HG03469 (cell line): ENCODE measurements around the gene AKR1E2.
A peak's percentile ranks its signal among the peaks of the same experiment; 100 is the strongest.

Experiments
- ATAC-seq: cut with Tn5 transposase; IDR thresholded peaks from one replicate; pipeline ENCODE4 v1.9.1; 2021; ENCODE audit warnings: mild to moderate bottlenecking, moderate library complexity, moderate number of reproducible peaks; ENCODE audit not compliant: unreplicated experiment

AKR1E2 gene

DNA sequence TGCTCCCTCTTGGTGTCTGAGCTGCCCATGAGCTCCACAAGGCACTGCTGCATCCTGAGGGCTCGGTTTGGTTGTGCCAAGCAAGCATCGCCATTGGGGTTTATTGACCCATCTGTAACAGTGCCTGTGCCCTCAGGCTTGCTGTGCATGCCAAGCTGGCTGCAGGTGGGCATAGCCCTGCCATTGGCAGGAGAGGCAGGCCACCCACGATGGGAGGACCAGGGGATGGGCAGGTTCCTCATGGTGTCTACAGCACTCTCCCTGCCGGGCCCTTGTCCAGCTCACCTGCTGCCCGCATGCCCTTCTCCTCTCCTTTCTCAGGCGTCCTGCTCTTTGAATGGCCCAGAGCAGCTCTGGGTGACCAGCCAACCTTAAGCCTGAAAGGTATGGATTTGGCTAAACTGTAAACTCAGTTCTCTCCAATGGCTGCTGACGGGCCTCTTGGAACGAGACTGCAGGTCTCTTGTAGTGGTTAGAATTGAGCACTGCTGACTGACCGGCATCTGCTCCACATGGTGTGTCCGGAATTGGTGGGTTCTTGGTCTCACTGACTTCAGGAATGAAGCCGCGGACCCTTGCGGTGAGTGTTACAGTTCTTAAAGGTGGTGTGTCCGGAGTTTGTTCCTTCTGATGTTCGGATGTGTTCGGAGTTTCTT, 17.6 kb downstream of the AKR1E2 start:
- no peak for ATAC-seq

DNA sequence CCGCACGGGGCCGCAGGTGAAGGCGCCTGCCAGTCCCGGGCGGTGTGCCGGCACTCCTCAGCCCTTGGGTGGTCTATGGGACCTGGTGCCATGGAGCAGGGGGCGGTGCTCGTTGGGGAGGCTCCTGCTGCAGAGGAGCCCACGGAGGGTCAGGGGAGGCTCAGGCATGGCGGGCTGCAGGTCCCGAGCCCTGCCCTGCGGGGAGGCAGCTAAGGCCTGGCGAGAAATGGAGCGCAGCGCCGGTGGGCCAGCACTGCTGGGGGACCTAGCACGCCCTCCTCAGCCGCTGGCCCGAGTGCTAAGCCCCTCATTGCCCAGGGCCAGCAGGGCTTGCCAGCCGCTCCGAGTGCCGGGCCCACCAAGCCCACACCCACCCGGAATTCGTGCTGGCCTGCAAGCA, 18.9 kb downstream of the AKR1E2 start:
- ATAC-seq = no peak

DNA sequence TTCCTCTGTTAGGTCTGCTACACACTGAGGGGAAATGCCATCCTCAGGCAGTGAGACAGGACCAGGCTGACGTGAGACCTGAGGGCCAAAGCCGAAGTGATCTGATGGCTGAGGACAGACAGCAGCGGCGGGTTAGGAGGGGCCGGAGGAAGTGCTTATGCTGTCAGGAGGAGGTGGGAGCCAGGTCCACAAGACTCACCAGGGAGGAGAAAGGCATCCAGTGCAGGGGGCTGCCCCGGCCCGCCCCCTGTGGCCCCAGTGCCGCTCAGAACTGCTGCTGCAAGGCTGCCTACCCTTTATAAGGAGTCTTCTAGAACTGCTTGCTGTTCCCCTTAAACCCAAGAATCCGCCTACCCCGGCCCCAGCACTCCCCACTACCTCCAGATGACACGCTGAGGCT, 19.8 kb downstream of the AKR1E2 start:
- no peak for ATAC-seq

DNA sequence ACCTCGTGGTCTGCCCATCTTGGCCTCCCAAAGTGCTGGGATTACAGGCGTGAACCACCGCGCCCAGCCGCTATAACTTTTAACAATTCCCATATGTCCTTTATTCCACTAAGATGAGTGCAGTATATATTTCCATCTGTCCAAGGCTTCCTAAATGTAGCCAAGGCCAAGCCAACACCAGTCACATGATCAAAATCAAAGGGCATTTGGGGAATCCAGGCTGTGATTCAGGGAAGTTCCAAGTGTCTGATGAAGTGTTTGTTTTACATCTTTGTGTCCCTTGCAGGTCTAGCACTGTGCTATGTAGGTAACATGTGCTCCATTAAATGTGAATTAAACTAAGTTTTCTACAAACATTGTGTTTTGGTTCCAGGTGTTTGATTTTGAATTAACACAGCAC, 20.8 kb downstream of the AKR1E2 start:
- no peak for ATAC-seq

DNA sequence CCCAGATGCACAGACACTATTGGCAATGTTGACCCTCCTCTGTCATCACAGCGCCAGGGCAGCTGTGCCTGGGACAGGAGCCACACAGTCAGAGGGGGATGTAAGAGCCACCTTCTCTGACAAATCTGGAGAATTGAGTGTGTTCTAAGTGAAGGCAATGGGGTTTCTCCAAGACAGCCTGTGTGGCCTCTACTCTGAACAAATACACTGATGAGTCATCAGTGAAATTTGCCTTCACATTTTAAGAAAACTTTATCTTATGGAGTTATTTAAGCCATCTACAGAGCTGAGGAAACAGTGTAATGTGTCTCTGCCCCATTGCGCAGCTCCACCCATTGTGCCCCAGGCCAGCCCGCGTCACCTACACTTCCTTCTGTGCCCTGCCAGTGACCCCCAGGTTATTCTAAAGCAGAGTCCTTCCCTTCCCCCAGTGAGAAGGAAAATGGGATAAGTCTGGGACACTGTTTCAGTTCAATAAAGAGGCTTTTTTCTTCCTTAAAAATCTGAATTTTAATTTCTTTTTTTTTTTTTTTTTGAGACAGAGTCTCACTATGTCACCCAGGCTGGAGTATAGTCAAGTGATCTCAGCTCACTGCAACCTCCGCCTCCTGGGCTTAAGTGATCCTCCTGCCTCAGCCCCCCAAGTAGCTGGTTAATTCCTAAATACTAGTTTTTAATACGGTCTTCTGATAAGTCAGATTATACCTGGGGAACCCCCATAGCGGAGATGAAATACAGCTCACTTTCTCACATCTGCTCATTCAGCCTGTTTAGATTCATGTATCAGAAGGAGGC, 21.8 kb downstream of the AKR1E2 start:
- ATAC-seq = no peak

DNA sequence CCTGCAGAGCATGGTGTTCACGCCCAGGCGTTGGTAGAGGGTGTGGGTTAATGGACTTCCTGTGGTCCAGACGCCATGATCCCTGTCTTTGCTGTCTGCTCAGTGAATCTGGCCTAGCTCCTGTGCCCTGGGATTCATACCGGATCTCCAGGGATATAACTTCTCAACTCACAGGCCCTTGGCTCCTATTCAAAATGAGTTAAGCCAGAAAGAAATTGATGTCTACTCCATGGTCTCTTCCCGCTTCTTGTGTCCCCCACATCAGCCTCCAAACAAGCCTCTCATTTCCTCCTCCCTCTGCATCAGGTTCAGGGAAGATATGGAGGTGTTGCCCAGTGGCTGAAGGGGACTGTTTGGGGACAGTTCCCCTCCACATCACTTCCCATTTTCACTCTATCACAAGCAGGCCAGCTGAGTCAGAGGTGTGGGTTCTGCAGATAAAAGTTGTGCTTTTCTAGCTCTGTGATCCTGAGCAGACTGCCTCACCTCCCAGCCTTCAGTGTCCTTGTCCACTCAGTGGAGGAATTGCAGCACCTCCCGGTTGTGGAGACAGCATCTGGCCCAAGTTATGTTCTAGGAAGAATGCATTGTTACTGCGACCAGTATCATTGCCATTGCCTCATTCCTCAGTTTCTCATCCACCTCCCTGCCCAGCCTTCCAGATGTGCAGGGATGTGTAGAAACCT, 22.5 kb downstream of the AKR1E2 start:
- no peak for ATAC-seq

DNA sequence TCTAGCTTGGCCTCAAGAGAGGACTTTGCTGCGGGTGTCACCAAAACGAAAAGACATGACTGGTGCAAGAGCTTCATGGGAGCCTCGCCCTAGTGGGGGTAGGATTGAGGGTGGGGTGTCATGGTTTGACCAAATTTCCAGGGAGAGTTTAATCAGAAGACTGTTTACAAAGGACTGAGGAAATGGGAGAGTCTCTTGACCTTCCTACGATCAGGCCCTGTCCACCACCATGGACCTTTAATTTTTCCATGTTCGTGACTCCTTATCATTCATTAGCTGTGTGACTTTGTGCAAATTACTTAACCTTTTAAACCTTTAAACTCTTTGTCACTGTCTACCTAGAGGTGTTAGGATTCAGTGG, 23.0 kb downstream of the AKR1E2 start:
- no peak for ATAC-seq

DNA sequence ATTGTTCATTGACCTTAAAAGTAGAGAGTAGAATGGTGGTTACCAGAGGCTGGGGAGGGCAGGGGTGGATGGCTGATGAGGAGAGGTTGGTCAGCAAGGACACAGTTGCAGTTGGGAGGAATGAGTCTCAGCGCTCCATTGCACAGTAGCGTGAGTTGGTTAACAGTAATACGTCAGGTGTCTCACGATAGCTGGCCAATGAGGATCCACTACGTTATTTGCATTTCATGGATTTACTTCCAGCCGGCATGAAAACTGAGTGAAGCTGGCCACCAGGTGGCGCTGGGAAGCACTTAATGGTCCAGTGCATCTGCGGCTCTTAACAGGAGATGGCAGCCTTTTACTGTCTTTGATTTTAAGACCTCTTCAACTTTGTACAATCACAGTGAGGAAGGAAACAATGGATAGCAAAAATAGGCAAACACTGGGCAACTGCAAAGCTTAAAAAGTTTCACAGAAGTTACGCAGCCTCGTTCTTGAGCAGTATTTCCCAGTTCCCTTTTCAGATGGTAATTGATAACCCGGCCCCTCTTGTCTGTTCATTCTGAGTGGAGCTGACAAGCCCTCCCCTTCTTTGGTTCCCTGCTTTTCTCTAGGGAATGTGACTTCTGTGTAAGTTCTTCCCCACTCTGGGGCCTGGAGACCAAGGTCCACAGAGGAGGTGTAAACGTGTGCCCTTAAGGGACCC, 23.7 kb downstream of the AKR1E2 start:
- ATAC-seq = peak; percentile 82

DNA sequence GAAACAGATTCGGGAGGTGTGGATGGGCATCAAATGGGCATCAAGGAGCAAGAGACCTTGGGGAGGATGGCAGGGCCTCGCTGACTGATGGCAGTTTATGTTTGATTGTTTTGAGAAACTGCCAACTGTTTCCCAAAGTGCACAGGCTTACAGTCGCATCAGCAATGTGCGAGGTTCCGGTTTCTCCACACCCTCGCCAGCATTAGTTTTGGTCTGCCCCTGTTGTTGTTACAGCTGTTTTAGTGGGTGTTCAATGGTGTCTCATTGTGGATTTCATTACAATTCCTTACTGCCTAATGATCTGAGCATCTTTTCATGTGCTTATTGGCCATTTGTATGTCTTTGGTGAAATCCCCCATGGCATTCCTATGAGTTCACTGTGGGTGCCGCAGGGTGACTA, 24.4 kb downstream of the AKR1E2 start:
- ATAC-seq = no peak

DNA sequence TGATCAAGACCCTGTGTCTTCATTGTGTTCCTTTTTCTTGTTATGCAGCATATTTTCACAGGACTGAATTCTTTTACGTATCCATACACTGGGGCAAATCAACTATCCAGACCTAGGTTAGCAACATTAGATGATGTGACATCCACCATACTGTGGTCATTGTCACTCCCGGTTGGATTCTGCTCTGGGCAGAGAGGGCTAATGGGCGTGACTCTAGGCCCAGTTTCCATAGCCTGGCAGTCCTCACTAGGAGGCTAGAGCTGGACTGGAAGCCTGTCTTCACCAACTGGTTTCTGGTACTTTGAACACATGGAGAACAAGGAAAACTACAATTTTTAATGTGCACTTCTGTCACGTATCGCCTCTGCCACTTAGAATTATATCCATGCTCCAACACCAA, 25.2 kb downstream of the AKR1E2 start:
- no peak for ATAC-seq

DNA sequence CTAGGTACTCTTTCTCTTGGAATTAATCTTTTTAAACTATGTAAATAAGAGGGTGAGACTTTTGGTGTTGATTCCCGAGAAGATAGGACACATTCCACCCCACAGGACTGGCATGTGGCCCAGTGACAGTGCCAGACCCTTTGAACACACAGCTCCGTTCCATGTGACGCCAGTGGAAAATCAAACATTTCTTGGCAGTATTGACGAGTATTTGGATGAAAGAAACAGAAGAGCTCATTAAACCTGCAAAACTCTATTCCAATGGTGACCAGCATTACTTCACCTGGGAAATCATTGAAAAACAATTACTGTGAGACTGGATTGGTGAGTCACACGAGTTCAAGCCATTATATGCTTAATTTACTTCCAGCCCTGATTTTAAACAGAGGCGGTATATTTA, 25.8 kb downstream of the AKR1E2 start:
- ATAC-seq = no peak

DNA sequence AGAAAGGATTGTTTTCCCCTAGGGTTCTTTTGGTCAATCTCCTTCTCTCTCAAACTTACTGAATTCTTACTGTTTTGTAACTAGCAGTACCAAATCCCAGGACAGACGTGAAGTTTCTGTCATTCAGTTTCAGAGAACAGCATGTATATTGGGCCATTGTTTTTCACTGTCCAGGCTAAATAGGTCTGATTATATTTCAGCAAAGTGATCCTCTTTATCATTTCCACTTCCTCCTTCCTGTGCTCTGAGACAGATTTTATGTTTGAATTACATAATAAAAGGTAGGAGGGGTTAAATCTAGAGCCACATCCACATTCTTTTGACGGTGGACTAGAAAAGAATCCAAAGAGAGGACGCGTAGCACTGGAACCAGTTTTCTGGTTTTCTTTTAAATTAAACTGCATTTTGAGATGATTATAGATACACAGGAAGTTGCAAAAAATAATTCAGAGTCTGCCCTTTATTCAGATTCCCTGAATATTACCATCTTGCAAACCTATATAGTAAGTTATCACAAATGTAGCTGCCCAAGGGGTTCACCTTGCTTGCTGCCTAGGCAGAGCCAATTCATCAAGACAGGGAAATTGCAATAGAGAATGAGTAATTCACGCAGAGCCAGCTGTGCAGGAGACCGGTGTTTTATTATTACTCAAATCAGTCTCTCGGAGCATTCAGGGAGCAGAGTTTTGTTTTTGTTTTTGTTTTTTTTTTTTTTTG, 40.1 kb downstream of the AKR1E2 start:
- no peak for ATAC-seq

DNA sequence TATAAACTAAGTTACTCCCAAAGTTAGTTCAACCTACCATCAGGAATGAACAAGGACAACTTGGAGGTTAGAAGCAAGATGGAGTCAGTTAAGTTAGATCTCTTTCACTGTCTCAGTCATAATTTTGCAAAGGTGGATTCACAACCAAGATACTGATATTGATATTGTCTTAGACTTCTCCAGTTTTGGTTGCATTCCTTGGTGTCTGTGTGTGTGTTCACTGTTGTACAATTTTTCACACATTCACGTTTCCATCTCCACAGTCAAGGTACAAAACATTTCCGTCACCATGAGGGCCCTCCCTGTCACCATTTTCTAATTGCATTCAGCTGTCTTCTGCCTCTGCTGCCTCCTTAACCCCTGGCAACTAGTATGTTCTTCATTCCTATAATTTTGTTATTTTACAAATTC, 41.1 kb downstream of the AKR1E2 start:
- no peak for ATAC-seq

DNA sequence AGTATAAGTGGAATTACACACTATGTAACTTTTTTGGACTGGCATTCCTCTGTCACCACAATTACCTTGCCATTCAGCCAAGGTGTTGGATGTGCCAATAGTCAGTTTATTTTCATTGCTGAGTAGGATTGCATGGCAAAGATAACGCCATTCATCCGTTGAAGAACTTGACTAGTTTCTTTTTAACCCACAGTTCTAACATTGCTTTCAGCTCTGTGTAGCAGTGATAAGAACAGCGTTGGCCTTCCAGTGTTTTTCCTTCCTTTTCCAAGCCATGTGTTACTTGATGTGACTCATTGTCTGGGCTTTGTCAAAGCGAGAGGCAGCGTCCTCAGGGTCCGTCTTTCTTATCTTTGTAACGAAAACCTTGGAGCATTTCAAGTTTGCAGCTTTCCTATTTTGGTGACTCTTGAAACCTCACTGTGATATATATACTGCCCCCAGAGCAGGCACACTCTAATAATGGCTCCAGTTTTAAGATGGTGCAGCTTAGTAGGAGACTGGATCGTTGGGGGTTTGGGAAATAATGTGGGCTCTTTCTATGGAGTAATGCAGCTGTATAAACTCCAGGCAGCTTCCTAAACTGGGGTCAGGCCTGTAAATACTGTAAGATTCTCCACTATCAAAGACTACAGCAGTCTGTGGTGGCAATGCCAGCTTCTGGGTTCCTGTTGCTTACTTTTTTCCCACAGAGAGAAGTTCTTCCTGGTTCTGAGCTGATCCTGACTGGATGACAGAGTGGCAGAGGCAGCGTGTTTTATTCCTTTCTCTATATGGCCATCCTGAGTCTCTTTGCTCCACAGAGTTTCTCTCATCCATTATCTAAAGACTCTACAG, 41.7 kb downstream of the AKR1E2 start:
- no peak for ATAC-seq

DNA sequence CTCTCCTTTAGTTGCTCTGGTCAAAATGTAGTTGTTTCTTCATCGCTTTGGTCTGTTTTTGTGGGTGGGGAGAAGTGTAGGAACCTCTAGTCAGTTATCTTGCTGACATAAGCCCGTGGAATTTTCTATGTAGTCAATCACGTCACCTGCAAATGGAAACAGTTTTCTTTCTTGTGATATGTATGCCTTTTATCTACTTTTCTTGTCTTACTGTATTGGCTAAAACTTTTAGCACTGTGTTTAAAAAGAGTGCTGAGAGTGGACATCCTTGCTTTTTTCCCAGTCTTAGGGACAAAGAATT, 42.3 kb downstream of the AKR1E2 start:
- no peak for ATAC-seq

DNA sequence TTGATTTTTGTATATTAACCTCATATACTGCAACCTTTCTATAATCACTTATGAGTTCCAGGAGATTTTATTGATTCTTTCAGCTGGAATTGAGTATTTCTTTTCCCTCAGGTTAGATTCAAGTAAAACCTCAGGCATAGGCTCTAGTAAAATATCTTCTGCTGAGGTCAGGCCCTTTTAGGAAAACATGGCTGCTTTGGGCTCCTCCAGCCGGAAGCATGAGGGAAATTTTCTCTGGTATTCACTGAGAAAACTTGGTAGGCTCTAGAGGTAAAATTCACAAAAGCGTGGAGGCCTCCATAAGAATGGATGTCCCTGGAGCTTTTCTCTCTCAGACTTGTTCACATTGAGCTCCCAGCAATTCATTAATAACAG, 56.7 kb downstream of the AKR1E2 start:
- ATAC-seq = no peak

DNA sequence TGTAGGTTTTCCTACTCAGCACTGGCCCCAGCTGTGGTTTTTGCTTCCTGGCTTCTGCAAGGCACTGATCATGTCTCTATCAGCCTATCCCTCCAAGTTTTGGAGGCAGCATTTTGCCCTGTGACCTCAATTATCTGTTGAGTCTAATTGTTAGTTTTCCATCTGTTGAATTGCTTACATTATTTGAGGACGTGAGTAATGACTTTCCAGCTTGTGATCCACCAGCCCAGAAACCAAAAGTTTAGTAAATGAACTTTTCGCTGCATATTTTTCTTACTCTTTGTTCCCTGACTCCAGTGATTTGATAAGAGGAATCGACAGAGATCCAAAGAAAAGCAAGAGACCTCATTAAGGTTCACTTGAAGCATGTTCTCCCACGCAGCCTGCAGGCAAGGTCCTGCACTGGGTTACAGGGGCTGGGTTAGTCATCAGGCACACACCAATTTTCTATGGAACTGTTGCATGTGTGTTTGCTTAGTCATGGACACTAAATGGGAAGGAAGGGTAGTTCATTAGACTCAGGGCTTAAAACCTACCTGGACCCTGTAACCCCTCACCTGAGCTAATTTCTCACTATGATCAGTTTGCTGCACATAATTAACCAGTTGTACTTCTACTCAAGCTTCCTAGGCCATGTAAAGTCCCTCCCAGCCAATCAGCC, 57.2 kb downstream of the AKR1E2 start:
- no peak for ATAC-seq

DNA sequence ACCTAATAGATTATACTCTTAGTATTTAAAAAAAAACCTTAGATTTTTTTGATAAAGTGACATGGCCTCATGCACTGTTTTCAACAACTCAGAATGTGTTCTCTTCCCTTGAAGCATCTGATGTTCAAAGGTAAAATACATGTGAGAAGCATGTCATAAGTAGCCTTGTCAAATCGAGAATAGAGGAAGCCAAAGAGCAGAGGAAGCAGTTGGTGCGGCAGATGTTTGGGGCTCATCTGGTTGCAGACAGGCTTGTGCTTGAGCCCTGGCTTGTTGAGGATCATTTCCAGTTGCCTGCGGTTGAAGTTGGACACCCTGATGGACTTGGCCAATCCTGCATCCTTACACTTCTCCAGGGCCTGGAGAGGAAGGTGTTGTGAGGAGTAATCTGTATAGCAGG, 59.2 kb downstream of the AKR1E2 start:
- no peak for ATAC-seq

DNA sequence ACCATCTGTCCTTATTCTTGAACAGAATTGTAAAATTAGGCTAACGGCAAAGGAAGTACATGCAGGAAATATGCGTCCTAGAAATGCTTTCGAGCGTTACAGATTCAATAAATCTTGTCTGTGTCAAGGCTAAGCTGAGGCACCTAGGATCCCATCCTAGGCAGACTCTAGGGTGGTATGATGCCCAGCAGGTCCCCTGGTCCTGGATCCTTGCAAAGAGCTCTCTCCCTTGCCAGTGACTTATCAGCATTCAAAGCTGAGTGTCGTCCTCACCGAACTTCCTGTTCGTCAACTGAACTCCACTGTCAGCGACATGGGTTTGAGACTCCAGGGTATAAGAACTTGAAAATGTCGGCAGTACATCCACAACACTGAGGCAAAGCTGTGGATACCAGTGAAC, 61.5 kb downstream of the AKR1E2 start:
- no peak for ATAC-seq

DNA sequence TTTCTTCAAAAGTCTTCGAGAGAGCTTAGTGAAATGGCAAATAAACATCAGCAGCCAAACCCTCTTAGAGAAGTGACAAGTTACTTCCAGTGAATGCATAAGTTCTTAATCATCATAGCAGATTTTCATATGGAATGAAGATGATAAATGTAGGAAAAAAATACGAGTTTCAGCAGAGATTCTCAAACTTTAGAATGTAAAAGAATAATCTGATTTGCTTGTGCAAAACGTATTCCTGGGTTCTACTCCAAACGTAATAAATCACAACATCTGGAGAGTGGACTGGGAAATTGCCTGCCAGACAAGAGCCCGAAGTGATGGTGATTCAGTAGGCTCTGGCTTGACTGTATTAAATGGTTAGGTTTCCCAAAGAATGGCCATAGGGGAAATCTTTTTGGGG, 62.2 kb downstream of the AKR1E2 start:
- no peak for ATAC-seq
